Upper lobe of left lung (tissue), 4 donors: Measurements from ENCODE around the gene ME3.

Experiments used
- CTCF ChIP-seq, 6 experiments: fragments of 450-650 bp in 4 of 6; fragments of 200-600 bp in 2 of 6; sonication (generic) in 2 of 6; IDR thresholded peaks; one replicate each; pipeline ENCODE4 v1.5.1; 2016 to 2019; ENCODE audit warnings: antibody characterized with exemption in 6 of 6
- EP300 ChIP-seq, 4 donors: sonication (generic); formaldehyde crosslinking; IDR thresholded peaks; one replicate each; pipeline ENCODE4 v1.5.1; 2017; ENCODE audit warnings: antibody characterized with exemption in 4 of 4, control low read depth in 2 of 4
- POLR2AphosphoS5 ChIP-seq, 2 donors: sonication (generic); formaldehyde crosslinking; IDR thresholded peaks; one replicate each; pipeline ENCODE4 v1.5.1; 2017; ENCODE audit warnings: antibody characterized with exemption in 2 of 2

- TF ChIP-seq CTCF (IDR thresholded peaks at IDR 0.05), result no peak
- no peak for TF ChIP-seq EP300 (IDR thresholded peaks at IDR 0.05)
- no peak for TF ChIP-seq POLR2AphosphoS5 (IDR thresholded peaks at IDR 0.05)
Measured at GRCh38 chr11:86692746-86693145, 20.3 kb upstream of the ME3 start.
